Right renal cortex interstitium (tissue), 3 donors: Measurements from ENCODE around the gene SLC39A7. TPM values are rescaled to one million over a fixed set of nuclear protein-coding genes. Genes with fewer than 3 reads are reported as not detected.
A peak's percentile ranks its signal among the peaks of the same experiment; 100 is the strongest.

Experiments
- DNase-seq, 3 donors: peaks; one replicate each; pipeline ENCODE4 v3.0.0-alpha.2; 2013; ENCODE audit warnings: low read depth in 3 of 3, low spot score in 2 of 3
- polyA plus RNA-seq, 3 donors: library from polyadenylated mRNA; unstranded; fragments of 120-200 nt; gene quantifications; one replicate each; pipeline ENCODE4 v1.2.1, GENCODE V29; 2013; ENCODE audit not compliant: insufficient read length in 3 of 3

Gene SLC39A7
- polyA plus RNA-seq, 3 donors = 121 to 131 (median 127) TPM

GRCh38 chr6:33204165-33204414 is 3.4 kb downstream of the SLC39A7 start:
- no peak for DNase-seq

DNA sequence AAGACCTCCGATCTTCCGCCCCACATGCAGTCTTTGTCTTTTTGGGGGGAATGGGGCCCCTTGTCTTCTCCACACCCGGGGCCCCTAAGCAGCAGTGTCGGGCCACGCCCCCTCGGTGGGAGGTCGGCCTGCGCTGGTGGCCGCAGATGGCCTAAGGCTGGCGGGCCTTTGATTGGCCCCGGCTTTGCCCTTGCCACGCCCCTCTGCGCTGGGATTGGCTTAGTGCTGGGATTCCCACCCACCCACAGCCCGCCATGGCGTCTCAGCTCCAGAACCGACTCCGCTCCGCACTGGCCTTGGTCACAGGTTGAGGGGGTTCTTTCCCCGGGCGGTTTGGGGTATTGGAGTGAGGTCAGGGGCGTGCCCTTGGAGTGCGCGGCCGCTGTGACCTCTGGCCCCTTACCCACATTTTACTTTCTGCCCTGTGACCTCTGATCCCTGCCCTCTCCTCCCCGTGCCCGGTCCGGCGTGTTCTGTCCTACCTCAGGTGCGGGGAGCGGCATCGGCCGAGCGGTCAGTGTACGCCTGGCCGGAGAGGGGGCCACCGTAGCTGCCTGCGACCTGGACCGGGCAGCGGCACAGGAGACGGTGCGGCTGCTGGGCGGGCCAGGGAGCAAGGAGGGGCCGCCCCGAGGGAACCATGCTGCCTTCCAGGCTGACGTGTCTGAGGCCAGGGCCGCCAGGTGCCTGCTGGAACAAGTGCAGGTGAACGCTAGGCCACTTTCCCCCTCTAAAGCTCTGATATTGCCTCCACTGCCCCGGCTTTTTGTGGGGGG is 3.9 kb downstream of the SLC39A7 start, which contains the start of gene HSD17B8:
Gene HSD17B8, plus strand, starts transcription at position 241 of the 776 bp plus-strand sequence. Its CDS starts 14 bp downstream, at position 255.
- peak; percentile 65 to 91 (median 80) for DNase-seq

GRCh38 chr6:33205191-33206026 is 4.7 kb downstream of the SLC39A7 start:
- DNase-seq = no peak

GRCh38 chr6:33206027-33206863 is 5.6 kb downstream of the SLC39A7 start:
- no peak for DNase-seq

DNA sequence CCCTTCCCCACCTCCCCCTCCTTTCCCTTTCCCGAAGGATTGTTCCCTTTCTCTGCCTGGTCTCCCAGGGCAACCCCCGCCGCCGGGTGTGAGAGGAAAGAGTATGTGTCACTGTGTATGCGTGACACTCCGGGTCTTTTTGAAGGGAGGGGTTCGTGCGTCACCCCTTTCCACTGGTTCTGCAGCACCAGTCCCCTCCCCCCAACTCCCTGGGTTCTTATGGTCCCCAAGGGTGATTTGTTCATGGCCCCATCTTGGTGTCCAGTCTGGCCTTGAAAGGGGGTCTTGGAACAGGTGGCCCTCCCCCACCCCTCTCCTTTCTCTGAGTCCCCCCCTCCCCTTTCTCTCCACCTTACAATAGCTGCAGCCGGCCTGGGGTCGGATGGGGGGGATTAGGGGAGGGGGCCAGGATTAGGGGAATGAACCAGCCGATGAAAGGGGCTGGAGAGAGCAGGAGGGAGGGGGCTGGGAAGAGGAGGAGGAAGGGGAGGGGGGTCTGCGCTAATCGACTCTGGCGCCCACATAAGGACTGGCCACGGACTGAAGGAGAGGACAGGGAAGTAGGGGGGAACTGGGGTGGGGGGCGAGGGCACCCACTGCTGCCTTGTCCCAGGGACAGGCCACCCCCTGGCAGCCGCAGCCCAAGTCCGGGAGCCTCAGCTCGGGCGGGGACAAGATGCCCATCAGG is 6.3 kb downstream of the SLC39A7 start:
- no peak for DNase-seq

- DNase-seq = peak in 1 of 3 donors; percentile 64
These were observed 7.0 kb downstream of the SLC39A7 start for GRCh38 chr6:33207552-33208090.

DNA sequence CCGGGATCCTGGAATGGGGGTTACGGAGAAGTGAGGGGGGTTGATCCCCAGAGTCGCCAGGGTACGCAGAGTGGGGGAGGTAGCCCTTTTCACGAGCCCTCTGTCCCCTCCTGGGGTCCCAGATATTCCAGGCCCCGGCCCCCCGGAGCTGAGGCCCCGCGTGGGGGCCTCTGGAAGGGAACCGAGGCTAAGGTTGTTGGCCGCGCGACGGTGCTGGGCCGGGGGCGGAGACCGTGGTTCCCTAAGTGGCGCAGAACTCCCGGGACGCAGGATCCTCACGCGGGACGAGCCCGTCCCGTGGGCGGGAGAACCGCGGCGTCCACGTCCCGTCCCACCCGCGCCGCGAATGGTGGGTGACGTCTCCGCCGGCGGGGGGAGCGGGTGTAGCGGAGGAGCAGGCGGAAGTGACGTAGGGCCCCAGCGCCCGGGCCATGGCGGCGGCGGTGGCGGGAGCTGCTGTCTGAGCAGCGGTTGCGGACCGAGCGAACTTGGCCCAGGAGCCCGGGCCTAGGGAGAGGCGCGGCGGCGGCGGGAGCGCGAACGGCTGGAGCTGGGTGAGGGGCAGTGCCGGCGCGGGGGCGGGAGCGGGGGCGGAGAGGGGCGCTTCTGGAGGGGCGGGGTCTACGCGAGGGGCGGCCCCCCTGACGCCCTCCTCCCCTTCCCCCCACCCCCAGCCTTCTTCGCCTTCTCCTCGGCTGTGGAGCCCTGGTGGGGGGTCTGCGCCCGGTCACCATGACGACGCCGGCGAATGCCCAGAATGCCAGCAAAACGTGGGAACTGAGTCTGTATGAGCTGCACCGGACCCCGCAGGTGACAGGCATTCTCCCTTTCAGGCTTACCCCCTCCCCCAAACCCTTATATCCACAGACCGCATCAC is 7.7 kb downstream of the SLC39A7 start, which contains the start of gene RING1:
Gene RING1, plus strand, starts transcription at position 410 of the 877 bp plus-strand sequence. Its CDS starts 323 bp downstream, at position 733.
- DNase-seq = no peak

DNA sequence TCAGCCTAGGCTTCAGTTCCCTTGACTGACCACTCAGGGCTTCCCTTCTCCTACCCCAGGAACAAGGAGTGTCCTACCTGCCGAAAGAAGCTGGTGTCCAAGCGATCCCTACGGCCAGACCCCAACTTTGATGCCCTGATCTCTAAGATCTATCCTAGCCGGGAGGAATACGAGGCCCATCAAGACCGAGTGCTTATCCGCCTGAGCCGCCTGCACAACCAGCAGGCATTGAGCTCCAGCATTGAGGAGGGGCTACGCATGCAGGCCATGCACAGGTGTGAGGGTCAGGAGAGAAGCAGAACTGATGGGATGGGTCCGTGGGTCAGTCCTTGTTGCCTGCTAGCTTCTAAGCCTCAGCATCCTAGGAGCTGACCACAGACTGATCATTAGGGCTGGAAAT is 9.2 kb downstream of the SLC39A7 start:
- no peak for DNase-seq

DNA sequence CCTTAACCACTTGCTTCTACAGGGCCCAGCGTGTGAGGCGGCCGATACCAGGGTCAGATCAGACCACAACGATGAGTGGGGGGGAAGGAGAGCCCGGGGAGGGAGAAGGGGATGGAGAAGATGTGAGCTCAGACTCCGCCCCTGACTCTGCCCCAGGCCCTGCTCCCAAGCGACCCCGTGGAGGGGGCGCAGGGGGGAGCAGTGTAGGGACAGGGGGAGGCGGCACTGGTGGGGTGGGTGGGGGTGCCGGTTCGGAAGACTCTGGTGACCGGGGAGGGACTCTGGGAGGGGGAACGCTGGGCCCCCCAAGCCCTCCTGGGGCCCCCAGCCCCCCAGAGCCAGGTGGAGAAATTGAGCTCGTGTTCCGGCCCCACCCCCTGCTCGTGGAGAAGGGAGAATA is 10.5 kb downstream of the SLC39A7 start:
- no peak for DNase-seq

DNA sequence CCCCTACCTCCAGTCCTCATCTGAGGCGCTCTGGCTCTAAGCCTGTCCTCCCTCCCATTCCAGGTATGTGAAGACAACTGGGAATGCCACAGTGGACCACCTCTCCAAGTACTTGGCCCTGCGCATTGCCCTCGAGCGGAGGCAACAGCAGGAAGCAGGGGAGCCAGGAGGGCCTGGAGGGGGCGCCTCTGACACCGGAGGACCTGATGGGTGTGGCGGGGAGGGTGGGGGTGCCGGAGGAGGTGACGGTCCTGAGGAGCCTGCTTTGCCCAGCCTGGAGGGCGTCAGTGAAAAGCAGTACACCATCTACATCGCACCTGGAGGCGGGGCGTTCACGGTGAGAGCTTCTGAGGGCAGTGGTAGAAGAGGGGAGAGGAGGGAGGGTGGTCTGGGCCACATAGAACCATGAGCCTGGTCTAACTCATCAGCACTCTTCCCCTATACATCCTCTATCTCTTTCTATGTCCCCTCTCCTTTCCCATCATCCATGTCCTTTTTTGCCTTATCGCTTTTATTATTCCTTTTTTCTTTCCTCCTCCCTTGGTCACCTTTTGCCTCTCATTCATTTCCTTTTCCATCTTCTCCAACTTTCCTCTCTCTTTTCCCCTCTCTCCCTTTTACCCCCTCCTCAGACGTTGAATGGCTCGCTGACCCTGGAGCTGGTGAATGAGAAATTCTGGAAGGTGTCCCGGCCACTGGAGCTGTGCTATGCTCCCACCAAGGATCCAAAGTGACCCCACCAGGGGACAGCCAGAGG is 11.2 kb downstream of the SLC39A7 start:
- no peak for DNase-seq

- no peak for DNase-seq
These were observed 12.1 kb downstream of the SLC39A7 start for GRCh38 chr6:33212857-33213165.

GRCh38 chr6:33213166-33213988 is 12.7 kb downstream of the SLC39A7 start:
- DNase-seq = no peak

DNA sequence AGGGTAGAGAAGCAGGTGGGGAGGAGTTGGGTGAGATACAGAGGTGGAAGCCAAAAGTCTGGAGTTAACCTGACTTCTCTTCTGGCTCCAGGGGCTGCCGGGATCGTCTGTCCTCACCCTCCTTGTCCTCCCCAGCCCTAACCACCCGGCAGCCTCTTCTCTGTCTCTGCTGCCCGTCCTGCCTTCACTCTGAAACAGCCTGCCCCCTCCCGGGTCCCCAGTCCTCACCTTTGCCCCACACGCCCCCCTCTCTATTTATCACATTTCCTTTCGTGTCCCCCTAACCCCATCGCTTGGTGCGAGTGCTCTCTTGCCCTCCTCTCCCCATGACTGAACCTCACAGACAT is 13.3 kb downstream of the SLC39A7 start:
- no peak for DNase-seq

DNA sequence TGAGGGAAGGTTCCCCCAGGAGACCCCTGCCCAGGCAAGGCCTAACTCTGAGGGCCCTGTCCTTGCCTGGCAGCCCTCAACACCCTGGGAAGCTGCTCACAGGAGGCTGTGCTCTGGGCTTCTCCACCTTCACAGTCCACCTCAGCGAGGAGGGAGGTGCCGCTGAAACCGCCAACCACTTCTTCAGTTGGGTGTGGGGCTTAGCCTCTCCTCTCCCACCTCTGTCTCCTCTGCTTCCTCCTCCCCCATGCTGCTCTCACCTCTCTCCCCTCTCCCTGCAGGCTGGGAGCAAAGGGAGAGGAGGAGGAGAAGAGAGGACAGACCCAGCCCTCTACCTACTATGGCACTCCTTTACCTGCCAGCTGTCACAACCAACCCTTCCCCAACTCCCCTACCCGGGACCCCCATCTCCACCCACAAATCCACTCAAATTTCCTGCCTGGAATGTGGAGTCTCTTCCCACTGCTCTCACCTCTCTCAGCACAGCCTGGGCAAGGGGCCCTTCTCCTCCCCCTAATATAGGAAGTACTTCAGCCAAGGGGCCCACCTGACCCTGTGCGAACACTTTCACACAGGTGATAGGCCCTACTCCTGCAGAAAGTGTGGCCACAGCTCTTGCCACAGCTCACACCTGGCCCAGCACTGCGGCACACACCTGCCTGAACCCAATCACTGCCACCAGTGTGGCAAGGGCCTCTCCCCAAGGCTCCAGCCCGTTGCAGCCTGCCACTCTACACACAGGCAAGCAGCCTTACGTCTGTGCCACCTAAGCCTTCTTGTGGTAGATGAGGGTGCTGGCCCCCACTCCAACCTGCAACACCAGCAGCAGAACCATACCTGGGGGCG is 14.8 kb downstream of the SLC39A7 start:
- DNase-seq = no peak

DNA sequence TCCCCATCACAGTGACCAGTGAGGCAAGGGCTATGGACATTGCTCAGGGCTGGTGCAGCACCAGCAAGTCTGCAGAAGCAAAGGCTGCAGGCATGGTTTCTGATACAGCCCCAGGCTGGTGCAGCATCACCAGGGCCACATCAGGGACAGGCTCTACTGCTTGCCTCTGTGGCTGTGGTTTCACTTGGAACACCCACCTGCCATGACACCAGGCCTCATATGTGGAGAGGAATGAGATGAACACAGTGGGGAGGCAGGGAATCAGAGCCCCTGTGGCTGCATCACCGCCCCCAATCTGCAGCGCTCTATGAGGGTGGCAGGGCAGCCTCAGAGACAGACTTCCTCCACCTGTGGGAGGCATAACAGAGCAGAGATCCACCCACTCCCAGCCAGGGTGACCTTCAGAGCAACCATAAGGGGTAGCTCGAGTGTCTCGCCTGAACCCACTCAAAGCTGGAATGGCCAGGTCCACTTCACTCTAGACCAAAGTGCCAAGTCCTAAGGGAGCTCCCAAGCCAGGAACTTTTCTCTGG is 15.5 kb downstream of the SLC39A7 start:
- no peak for DNase-seq

DNA sequence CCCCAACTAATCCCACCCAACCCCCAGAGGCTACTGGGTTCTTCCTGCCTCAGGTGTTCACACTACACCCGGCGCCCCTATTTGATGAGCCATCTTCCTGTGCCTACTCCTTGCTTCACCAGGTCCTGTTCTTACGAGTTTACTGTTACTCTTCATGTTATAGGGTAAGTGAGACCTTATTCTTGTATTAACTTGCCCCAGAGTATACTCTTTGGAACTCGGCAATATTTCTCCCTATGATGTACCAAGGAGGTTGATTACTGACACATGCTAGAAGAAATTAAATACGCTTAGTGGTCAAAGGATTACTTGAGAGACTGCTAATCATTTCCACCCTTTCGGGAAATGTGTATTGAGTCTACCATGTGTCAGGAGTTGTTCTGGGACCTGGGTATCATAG is 16.6 kb downstream of the SLC39A7 start:
- no peak for DNase-seq

- DNase-seq = no peak
These were observed 17.0 kb downstream of the SLC39A7 start for GRCh38 chr6:33217681-33218080.
